ENCODE results near the gene NAALADL2. TPM values are rescaled to one million over a fixed set of nuclear protein-coding genes. Genes with fewer than 3 reads are reported as not detected.

The NAALADL2 gene
- total and polyA plus RNA-seq, 2 donors (not counting 3 experiments of a cell fraction or from before 2014, with no cell fraction given) = 1.1 to 4.0 TPM

DNA sequence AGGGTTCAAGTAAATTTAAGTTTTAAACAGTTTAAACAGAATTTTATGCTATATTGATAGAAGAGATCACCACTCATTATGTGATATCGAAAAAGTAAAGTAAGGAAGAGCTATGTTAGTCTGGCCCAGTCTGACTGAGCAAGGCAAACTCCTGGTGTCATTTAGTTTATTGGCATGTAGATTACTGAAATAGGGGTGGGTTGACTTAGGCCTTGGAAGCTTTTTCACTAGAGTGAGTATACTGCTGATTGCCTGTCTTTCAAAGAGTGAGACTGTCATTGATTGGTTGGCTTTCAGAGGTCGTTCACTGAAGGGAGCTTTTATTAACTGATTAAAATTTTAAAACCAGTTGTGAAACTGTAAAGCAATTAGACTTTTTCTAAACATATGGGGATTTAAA is 294.5 kb downstream of the NAALADL2 start:
- Histone ChIP-seq H3K4me1 (ENCODE audit: control insufficient read depth, extremely low read depth, insufficient read depth, low read length) (no peaks in the 10 kb centered on the region), H3K27ac (ENCODE audit: insufficient read depth, low read depth, low read length) (no peak overlapping the region), H3K9me1 (replicated peaks; ENCODE audit: control insufficient read depth, extremely low read depth, insufficient read depth, low read length) (no peaks in the 10 kb centered on the region), H3K79me2 (ENCODE audit: control insufficient read depth, insufficient read depth, low read length) (no peaks in the 10 kb centered on the region), H3K4me2 (ENCODE audit: insufficient read depth, low read length) (no peak overlapping the region), H2AFZ (ENCODE audit: low read depth, low read length) (no peak overlapping the region), H3K4me3 (replicated peaks in 1 of 3; ENCODE audit: insufficient read depth in 1 of 3, low read depth in 1 of 3, low read length in 3 of 3) (no peak overlapping the region), H3K36me3 (ENCODE audit: control insufficient read depth in 2 of 2, extremely low read depth in 1 of 2, insufficient read depth in 2 of 2, low read length in 2 of 2) (no peaks in the 10 kb centered on the region), H3K9me3 (replicated peaks; ENCODE audit: control insufficient read depth, insufficient read depth, low read length) (no peaks in the 10 kb centered on the region), H3K9ac (replicated peaks; ENCODE audit: extremely low read depth, insufficient read depth, low read length) (no peak overlapping the region), H3K27me3 (ENCODE audit: control insufficient read depth in 2 of 2, insufficient read depth in 2 of 2, low read length in 2 of 2) (no peaks in the 10 kb centered on the region), H4K20me1 (replicated peaks; ENCODE audit: control insufficient read depth, extremely low read depth, insufficient read depth, low read length) (no peaks in the 10 kb centered on the region)
- intact Hi-C loops (cut with micrococcal nuclease) = no loop called here
- POLR2A ChIA-PET = no interaction called here
- CTCF ChIA-PET = no interaction called here
- DNase-seq (ENCODE audit: low read depth, low spot score) = no peak
- no TSS peak for BruUV-seq (replicated peaks)
- TF ChIP-seq GATA2 (IDR thresholded peaks at IDR 0.05; ENCODE audit: insufficient read depth, insufficient read length, low read depth, low read length) = no peak
- FAIRE-seq = no peak
- dilution Hi-C loops (cut with MboI; ENCODE audit: extremely low pct_ligation_motif_present, low sequenced_read_pairs) = no loop called here

DNA sequence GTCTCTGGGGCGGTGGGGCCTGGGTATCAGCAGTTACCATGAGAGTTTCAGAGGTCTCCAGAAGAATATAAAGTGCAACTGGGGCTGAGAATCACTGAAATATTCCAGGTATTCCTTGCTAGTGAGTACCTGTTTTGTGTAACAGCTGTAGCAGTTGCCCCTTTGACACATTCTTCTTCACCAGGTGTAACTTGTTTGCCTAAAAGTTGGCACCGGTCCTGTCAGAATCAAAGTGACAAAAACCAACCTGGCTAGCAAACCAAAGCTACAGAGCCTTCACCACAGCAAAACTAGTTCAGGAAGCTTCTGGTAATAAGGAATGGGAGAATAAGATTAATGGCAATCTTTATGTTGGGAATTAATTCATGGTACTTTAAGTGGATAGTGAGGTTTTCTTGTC is 296.0 kb downstream of the NAALADL2 start:
- no peak overlapping the region for H3K4me3 ChIP-seq (replicated peaks in 1 of 3; ENCODE audit: insufficient read depth in 1 of 3, low read depth in 1 of 3, low read length in 3 of 3)
- BruUV-seq (replicated peaks) = no TSS peak
- intact Hi-C loops (cut with micrococcal nuclease) = no loop called here
- no peaks in the 10 kb centered on the region for H3K9me3 ChIP-seq (replicated peaks; ENCODE audit: control insufficient read depth, insufficient read depth, low read length)
- H3K27me3 ChIP-seq (ENCODE audit: control insufficient read depth in 2 of 2, insufficient read depth in 2 of 2, low read length in 2 of 2) = no peaks in the 10 kb centered on the region
- no peak overlapping the region for H3K9ac ChIP-seq (replicated peaks; ENCODE audit: extremely low read depth, insufficient read depth, low read length)
- no peaks in the 10 kb centered on the region for H3K9me1 ChIP-seq (replicated peaks; ENCODE audit: control insufficient read depth, extremely low read depth, insufficient read depth, low read length)
- no peak overlapping the region for H3K4me2 ChIP-seq (ENCODE audit: insufficient read depth, low read length)
- ChIA-PET CTCF (interaction anchor here (1.7 kb wide), 1 partner anchor 9 kb away, joined by 4 read pairs; no protein-coding TSS in a partner anchor), POLR2A (no interaction called here)
- no peaks in the 10 kb centered on the region for H3K4me1 ChIP-seq (ENCODE audit: control insufficient read depth, extremely low read depth, insufficient read depth, low read length)
- H2AFZ ChIP-seq (ENCODE audit: low read depth, low read length) = no peak overlapping the region
- no peak for TF ChIP-seq GATA2 (IDR thresholded peaks at IDR 0.05; ENCODE audit: insufficient read depth, insufficient read length, low read depth, low read length)
- no peak for TF ChIP-seq POLR2A (IDR thresholded peaks at IDR 0.05; ENCODE audit: low read depth, low read length)
- TF ChIP-seq EZH2 (IDR thresholded peaks at IDR 0.05; ENCODE audit: borderline replicate concordance, low read depth, low read length, severe bottlenecking) = no peak
- no peak for TF ChIP-seq MYC (IDR thresholded peaks at IDR 0.05; ENCODE audit: low read depth, low read length)
- TF ChIP-seq JUN (IDR thresholded peaks at IDR 0.05; ENCODE audit: borderline replicate concordance, insufficient read depth, insufficient read length, low read depth) = no peak
- TF ChIP-seq FOS (IDR thresholded peaks at IDR 0.05; ENCODE audit: borderline replicate concordance, insufficient read depth, low read length) = no peak
- TF ChIP-seq, protein P1, sequence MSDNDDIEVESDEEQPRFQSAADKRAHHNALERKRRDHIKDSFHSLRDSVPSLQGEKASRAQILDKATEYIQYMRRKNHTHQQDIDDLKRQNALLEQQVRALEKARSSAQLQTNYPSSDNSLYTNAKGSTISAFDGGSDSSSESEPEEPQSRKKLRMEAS (IDR thresholded peaks at IDR 0.05; ENCODE audit: insufficient read depth, insufficient read length) = no peak
- no peak for DNase-seq (ENCODE audit: low read depth, low spot score)
- FAIRE-seq = no peak
- H3K79me2 ChIP-seq (ENCODE audit: control insufficient read depth, insufficient read depth, low read length) = no peaks in the 10 kb centered on the region
- dilution Hi-C loops (cut with MboI; ENCODE audit: extremely low pct_ligation_motif_present, low sequenced_read_pairs) = no loop called here
- H4K20me1 ChIP-seq (replicated peaks; ENCODE audit: control insufficient read depth, extremely low read depth, insufficient read depth, low read length) = no peaks in the 10 kb centered on the region
- H3K27ac ChIP-seq (ENCODE audit: insufficient read depth, low read depth, low read length) = no peak overlapping the region
- H3K36me3 ChIP-seq (ENCODE audit: control insufficient read depth in 2 of 2, extremely low read depth in 1 of 2, insufficient read depth in 2 of 2, low read length in 2 of 2) = no peaks in the 10 kb centered on the region

Data from endothelial cell of umbilical vein (primary cell).